Epidermal melanocyte (primary cell): ENCODE data around the gene KCNIP4.
"Not testable (repeated sequence)": the region's sequence is repeated elsewhere in the genome, so short reads cannot be mapped to it uniquely, and the experiment has no call there.

ENCODE experiments used
- DNase-seq: peaks from one replicate; pipeline ENCODE4 v3.0.0; 2011; ENCODE audit warnings: low spot score; ENCODE audit not compliant: insufficient read length

Gene KCNIP4

DNA sequence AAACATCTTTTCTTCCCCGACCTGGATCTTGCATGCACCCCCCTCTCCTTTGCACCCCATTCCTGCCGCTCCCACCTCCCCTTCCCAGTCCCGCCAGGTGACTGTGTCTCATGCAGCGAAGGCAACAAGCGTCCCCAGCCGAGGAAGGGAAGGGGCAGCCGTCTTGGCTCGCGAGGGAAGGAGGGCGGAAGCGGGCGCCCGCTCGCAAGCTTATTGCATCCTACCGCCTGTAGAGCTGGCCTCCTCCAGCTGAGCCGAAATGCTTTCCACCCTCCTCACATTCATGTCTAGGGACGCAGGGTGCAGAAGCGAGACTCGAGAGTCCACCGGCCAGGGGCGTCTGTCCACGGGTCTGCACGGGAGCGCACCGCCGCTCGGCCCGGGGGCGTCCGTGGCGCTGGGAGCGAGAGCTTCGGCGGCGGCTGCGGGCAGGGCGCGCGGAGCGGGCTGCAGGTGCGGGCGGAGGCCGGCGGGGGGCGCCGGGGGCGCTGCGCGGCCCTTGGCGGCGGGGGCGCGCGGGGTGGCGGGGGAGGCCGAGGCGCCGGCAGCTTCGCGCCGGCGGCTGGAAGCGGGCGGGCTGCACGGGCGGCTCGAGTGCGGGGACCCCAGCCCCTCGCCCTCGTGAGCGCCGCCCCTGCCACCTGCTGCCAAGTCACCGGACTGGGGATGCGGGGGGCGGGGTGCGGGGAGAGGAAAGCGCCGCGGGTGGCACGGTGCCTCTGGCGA, at the start of gene KCNIP4:
Gene KCNIP4, minus strand, starts transcription at position 426 of the 726 bp plus-strand sequence.
- DNase-seq = no peak

- DNase-seq = not testable (repeated sequence)
Observed at GRCh38 chr4:21996618-21997017, 48.0 kb upstream of the KCNIP4 start.

DNA sequence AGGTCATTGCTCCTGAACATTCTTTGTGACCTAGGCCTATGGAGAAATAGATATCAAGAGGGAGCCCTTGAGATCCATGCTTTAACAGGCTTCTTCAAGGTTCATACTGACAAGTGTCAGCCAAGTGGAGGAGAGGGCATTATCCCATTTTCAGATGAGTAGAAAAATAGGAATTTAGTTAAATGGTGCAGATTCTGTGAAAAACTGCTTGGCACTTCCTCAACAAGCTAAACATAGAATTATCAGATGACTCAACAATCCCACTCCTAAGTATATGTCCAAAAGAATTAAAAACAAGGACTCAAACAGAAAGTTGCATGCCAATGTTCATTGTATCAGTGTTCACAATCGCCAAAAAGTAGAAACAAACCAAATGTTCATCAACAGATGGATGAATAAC, 43.8 kb upstream of the KCNIP4 start:
- DNase-seq = no peak

- DNase-seq = no peak
Observed at GRCh38 chr4:21991562-21991961, 43.0 kb upstream of the KCNIP4 start.

DNA sequence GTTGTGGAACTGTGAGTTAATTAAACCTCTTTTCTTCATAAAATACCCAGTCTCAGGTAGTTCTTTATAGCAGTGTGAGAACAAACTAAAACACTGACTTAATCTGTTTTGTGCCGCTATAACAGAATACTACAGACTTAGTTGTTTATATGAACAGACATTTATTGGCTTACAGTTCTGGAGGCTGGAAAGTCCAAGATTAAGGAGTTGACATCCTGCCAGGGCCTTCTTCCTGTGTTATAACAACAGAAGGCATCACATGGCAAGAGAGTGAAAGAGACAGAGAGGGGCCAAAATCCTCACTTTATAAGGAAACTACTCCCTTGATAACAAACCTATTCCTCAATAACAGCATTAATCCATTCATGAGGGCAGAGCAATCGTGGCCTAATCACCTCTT, 42.5 kb upstream of the KCNIP4 start:
- DNase-seq = no peak

DNA sequence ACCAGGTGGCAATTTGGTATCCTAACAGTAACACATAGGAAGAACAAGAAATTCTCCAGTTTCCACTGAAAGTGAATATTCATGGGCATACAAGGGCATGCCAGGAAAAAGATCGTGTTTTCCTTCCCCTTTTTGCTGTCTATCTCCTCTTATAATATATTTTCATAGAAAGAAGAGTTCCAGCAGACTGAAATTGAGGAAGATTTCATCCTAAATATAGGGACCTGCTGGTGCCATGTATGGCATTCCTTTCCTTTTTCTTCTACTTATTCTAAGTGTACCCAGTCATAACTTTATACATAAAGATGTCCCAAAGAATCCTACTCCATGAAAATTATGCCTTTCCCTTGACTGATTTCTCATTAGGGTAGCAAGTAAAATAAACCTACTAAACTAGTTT, 40.8 kb upstream of the KCNIP4 start:
- DNase-seq = no peak

DNA sequence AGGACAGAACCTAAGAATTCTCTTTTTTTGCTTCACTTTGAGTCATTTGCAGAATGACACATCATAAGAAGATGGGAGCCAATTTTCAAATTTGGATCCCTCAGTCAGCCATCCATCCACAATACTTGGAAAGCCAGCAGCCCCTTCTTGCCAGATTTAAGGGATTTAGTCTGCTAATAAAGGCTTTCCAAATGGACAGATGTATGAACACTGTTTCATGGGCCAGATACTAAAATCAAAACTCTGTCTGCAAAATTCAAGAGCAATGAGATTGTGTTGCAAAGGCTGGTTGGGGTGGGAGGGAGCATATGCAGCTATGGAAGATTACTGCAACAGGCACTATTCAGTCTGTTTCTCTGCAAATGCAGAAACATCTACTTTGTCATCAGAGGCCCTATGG, 37.7 kb upstream of the KCNIP4 start:
- no peak for DNase-seq

GRCh38 chr4:21982087-21982486, 33.5 kb upstream of the KCNIP4 start:
- DNase-seq = no peak

GRCh38 chr4:21979196-21979595, 30.6 kb upstream of the KCNIP4 start:
- DNase-seq = no peak

DNA sequence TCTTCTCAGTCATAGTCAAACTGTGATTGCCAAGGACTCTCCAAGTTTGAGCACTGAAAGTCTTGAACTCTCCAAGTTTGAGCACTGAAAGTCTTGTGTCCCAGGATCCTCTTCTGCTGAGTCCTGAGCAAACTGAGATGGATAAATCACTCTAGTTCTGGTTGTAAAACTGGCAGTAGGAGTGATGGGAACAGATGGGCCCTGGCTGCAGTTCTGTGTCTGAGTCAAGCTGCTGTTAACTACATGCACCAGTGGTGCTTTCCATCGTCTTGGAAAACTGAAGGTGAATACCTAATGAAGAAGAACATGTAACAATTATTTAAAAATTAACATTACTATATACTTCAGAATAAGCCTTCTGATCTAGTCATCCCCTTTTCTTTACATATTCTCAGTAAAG, 27.6 kb upstream of the KCNIP4 start:
- DNase-seq = no peak

DNA sequence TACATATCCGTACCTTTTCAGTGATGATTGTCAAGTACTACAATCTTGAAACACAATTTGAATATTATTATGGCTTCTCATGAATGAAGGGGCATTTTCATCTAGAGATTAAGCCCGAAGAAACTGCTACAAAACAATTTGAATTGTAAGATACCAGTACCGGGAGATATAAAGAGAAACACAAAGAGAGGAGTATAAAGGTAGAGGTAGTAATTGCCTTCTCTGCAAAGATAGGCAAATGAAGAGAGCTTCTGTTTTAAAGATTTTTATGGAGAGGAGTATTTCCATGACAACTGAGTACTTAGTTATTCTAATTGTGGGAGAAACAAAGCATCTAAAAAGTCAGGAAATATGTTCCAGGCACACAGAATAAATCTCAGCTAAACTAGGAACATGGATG, 25.3 kb upstream of the KCNIP4 start:
- DNase-seq = no peak

GRCh38 chr4:21964762-21965319, 16.3 kb upstream of the KCNIP4 start:
- no peak for DNase-seq

- DNase-seq = no peak
Observed at GRCh38 chr4:21962691-21963090, 14.1 kb upstream of the KCNIP4 start.

DNA sequence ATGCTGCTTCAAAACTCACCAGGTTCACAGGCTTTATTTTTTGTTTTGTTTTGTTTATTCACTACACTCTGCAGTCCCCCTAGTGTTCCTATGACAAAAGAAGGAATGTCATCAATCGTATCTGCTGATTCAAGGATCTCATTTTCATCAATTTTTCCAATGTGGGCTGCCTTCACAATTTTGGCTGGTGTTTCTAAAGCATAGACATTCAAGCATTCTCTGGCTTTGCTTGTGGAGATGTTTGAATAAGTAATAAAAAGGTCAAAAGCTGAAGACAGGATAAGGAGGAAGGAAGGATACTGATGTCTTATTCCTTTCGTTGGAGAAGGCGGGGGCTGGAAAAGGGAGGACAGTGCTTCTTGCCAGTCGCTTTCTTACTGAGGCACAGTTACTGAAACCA, 12.2 kb upstream of the KCNIP4 start:
- DNase-seq = no peak

DNA sequence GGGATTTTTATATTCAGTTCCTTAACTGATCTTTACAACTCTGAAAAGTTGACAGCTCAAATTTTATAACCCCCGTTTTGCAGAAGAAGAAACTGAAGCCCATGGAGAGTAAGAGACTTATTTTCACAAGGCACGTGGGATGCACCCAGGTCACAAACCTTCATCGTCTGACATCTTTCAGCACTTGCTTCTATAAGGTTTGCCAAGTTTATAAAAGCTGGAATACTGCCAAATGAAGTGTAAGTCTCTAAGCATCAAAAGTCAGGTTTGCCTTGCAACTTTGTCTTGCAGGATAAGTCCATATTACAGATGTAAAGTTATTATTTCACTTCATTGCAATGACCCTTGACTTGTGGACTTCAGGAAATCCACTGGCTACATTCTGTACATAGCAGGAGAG, 6.3 kb upstream of the KCNIP4 start:
- no peak for DNase-seq

- no peak for DNase-seq
Observed at GRCh38 chr4:21953653-21954052, 5.1 kb upstream of the KCNIP4 start.

- DNase-seq = no peak
Observed at GRCh38 chr4:21952549-21952948, 4.0 kb upstream of the KCNIP4 start.

DNA sequence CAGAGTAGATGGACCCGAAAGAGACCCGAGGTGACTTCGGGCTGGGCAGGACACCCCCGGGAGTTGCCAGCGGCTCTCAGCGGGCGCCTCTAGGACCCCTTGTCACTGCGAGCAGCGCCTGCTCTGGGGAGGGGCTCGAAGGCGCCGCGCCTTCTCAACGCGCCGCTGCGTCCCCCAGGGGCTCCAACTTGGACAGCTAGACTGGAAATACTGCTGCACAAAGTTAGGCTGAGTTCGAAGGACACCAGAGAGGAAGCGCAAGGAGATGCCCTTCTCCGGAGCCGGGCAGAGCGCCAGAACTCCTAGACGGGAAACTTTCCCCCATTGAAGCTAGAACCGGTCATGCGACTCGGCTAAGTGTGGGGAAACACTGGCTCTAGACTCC, 493 bp upstream of the KCNIP4 start:
- DNase-seq = no peak

DNA sequence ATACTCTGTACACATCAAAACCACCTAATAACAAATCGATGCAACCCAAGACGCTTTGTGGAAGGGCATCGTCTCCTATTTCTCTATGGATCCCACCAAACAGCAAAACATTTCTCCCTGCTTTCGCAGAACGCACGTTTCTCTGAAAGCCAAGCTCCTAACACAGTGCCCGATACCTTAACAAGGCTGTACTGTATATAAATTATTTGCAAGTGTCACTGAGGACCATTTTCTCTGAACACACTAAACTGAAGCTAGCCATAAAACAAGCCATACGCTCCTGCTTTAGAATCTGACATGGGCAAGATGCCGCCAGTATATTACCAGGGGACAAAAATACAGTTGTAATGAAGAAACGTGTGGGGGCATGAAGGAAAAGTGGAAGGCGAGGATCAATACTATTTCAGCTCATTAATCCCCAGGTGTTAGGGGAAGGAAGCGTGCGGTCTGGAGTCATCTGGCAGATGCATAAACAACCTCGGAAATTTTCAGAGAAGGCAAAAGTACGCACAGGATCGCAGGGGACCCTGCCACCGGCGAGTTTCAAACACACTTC, 703 bp downstream of the KCNIP4 start:
- no peak for DNase-seq

- DNase-seq = no peak
Observed at GRCh38 chr4:21946858-21947257, 1.7 kb downstream of the KCNIP4 start.

DNA sequence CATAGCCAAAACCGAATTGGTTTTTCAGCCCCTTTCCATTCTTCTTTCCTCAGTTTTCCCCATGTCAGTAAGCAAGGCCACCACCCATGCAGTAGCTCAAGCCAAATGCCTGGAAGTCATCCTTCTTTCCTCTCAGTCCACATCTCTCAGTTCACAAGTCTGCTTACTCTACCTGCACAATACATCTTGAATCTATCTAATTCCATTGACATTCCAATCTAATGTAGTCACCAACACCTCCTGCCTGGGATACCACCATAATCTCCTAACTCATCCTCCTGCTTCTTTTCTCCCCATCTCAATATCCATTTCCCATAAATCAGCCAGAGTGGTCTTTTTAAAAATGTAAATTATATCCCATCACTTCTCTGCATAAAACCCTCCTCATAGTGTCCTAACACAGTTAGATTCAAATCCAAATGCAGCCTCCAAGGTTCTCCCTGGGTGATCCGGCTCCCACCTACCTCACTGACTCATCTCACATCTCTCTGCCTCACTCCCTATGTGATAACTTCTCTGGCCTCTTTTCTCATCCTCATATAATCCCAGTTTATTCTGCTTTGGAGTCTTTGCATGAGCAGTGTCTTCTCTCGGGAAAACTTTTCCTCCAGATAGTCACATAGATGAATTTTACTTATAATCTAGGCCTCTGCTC, 26.9 kb downstream of the KCNIP4 start:
- DNase-seq = no peak

DNA sequence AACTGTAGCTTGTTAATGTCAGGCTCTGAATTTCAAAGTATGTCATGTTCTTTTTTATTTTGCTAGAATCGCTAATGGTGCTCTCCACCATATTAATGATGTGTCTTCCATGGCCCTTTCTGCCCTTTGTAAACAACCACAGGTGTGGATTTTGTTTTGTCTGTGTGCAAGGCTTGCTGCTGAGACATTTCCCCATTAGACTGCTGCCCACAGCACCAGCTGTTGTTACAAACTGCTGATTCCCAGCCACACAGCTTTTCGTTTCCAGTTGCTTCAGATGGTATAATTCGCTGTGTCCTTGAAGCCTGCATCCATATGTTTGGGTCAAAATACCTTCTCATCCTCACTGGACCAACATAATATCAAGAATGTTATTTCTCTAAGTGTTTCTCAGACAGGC, 32.8 kb downstream of the KCNIP4 start:
- no peak for DNase-seq

DNA sequence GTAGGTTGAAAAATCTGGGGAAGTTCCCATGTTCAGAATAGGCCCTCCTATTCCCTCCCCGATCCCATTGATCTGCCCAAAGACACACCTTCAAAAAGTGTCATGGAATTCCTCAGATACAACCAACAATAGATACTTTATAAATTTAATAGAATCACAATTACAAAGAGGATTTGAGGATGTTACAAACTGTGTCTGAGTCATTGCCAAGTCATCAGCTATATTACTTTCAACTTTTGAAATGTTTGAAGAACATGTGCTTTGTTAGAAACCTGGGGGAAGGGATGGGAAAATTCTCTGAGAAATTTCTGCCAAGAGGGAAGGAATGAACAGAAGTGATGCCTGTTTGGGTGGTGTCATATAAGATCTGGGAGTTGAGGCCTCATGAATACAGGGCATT, 46.7 kb downstream of the KCNIP4 start:
- no peak for DNase-seq
